Measurements from ENCODE around the gene FAM107B. TPM values are rescaled to one million over a fixed set of nuclear protein-coding genes. Genes with fewer than 3 reads are reported as not detected.
"Not testable (repeated sequence)": the region's sequence is repeated elsewhere in the genome, so short reads cannot be mapped to it uniquely, and the experiment has no call there.

FAM107B gene
- total RNA-seq, 1 experiment from 2014 or later = 12.6 TPM

DNA sequence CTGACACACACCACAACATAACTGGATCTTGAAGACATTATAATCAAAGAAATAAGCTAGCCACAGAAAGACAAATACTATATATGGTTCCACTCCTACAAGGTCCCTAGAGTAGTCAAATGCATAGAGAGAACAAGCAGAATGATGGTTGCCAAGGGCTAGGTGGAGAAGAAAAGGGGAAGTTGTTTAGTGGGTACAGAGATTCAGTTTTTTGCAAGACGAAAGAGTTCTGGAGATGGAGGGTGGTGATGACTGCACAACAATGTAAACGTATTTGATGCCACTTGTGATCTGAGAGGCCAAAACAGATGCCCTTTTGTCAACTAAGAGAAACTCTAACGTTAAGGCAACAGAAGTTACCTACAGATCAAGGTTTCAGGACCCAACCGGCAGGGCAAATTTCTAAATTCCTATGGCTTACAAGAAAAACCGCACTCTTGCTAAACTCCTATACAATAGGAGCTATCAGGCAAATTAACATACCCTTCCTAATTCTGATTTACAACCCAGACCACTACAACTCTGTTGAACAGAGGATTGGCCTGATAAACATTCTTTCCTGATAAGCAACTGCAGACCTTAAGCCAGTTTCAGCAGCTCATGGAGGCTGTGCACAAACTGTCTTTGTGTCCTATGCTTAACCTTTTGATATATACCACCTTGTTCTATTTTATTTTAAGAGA, 69.0 kb downstream of the FAM107B start:
- DNase-seq (ENCODE audit: low read depth, low spot score) = peak; percentile 56
- in situ Hi-C loops (cut with HindIII; ENCODE audit: low pct_unique_long_range_greater_than_20kb, low sequenced_read_pairs) = no loop called here

- in situ Hi-C loops (cut with HindIII; ENCODE audit: low pct_unique_long_range_greater_than_20kb, low sequenced_read_pairs) = no loop called here
These were observed 71.1 kb downstream of the FAM107B start for GRCh38 chr10:14703631-14704001.

DNA sequence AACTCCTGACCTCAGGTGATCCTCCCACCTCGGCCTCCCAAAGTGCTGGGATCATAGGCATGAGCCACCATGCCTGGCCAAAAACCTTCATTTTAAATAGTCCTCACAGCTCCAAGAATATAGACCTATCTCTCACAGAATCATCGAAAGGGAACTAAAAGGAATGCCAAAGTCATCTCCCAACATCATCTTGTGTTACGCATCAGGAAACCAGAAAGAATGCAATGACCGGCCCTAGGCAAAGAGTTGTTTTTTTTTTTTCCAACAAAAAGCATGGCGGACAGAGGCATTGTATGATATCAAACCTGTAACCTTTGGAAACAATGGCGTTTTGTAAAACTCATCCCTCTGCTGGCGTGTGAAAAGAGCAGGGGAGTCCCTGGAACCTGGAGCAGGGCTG, 73.2 kb downstream of the FAM107B start:
- peak; percentile 21 for DNase-seq (ENCODE audit: low read depth, low spot score)
- in situ Hi-C loops (cut with HindIII; ENCODE audit: low pct_unique_long_range_greater_than_20kb, low sequenced_read_pairs) = no loop called here

More at GRCh38 chr10:14703631-14704001, 71.1 kb downstream of the FAM107B start:
- no peak for DNase-seq (ENCODE audit: low read depth, low spot score)

DNA sequence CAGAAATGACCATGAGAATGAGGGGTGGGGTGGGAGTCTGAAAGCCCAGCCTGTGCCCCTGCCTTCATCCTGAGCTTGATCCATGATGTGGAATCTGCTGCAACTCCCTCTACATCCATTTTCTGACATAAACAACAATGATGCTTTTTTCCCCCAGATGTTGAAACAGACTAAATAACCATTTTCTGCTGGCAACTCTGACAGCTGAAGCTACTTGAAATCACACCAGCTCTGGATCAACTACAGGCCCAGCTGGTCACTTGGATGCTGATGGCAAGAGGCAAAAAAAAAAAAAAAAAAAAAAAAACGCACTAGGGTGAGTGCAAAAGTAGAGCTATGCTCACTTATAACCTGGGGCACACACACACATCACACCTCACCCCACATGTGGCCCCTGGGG, 74.2 kb downstream of the FAM107B start:
- in situ Hi-C loops (cut with HindIII; ENCODE audit: low pct_unique_long_range_greater_than_20kb, low sequenced_read_pairs) = no loop called here
- DNase-seq (ENCODE audit: low read depth, low spot score) = no peak

DNA sequence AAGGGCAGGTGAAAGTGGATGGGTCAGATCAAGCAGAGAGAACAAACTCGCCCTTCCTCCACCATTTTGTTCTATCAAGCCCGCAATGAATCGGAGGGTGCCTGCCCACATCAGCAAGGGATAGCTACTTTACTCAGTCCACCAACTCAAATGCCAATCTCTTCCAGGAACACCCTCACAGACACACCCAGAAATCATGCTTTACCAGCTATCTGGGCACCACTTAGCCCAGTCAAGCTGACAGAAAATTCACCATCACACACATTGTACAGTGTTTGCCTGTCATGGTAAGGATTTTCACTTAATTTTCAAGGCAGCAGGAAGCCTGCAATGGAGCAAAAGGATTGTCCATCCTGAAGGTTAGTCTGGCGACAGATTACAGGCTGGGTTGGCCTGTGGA, 75.2 kb downstream of the FAM107B start:
- no peak for DNase-seq (ENCODE audit: low read depth, low spot score)
- in situ Hi-C loops (cut with HindIII; ENCODE audit: low pct_unique_long_range_greater_than_20kb, low sequenced_read_pairs) = no loop called here

DNA sequence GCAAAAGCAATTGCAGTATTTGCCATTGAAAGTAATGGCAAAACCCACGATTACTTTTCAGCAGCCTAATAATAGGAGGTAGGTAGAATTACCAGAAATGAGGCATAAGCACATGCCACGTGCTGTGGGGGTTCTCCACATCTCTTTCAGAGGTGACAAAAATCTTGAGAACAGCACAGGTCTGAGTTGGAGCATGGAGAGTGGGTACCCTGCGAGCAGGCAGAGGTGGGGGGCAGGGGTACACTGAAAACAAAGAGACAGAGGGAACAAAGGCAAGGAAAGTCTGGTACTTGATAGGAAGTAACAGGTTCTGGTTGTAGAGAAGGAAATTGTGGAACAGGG, 75.9 kb downstream of the FAM107B start:
- DNase-seq (ENCODE audit: low read depth, low spot score) = no peak
- in situ Hi-C loops (cut with HindIII; ENCODE audit: low pct_unique_long_range_greater_than_20kb, low sequenced_read_pairs) = no loop called here

DNA sequence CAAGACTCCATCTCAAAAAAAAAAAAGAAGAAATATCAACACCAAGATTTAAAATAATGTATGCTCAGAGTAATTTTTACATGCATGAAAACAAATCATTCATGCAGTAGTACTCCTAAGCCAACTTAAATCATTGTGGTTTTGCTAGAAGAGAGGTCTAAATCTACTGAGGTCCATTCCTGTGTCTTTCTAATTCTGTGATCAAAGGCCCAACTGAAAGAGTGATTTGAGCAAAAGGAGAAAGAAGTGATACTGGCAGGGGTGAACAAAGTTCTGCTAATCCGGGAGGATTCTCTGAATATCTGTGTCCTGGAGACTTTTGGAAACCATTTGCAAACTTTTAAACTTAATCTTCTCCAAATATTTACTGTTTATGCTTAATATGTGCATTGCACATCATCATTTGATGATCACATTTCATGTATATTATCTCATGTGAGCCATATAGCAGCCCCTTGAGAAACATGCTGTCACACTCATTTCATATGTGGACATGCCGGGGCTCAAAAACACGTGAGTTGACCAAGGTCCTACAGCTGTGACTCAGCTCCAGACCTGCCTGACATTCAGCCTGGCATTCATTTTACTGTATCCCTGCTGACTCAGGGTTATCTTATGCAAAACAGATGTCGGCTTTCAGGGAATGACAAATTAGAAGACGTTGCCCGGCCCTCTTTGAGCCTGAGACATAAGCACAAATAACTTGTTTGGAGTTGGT, 76.4 kb downstream of the FAM107B start:
- DNase-seq (ENCODE audit: low read depth, low spot score) = no peak
- in situ Hi-C loops (cut with HindIII; ENCODE audit: low pct_unique_long_range_greater_than_20kb, low sequenced_read_pairs) = no loop called here

DNA sequence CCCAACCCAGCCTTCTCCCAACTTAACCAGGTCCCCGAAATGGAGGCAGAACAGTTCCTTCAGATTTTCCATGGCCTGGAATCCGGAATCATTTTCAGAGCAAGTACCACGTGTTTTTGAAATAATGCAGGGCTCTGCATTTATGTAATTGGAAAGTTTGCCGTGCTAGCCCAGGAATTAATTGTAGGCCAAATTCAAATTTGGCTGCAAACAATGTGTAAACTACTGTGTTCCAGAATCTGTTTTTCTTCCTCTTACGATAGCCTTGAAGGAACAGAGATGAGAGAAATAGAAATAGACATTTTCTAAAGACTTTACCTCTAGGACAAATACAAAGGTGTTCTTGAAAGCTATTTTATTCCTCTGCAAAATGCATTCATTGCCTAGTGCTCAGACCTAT, 77.4 kb downstream of the FAM107B start:
- in situ Hi-C loops (cut with HindIII; ENCODE audit: low pct_unique_long_range_greater_than_20kb, low sequenced_read_pairs) = no loop called here
- DNase-seq (ENCODE audit: low read depth, low spot score) = no peak

DNA sequence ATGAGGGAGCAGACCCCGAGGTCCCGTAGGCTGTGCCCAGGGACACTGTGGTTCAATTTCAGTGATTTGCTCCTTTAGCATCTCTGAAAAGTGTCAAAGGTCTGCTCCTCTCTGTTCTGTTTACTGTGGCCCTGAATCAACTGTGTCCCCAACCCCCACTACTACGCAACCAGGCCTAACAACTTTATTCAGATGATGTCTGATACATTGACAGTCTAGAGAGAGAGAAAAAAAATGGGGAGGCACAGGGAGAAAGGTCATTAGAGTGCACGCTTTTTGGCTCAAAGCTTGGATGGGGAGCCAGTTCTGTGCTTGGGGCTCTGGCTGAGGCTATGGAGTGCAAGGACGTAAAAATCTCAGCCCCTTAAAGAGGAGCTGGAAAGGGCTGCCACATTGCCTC, 77.9 kb downstream of the FAM107B start:
- in situ Hi-C loops (cut with HindIII; ENCODE audit: low pct_unique_long_range_greater_than_20kb, low sequenced_read_pairs) = no loop called here
- DNase-seq (ENCODE audit: low read depth, low spot score) = no peak

DNA sequence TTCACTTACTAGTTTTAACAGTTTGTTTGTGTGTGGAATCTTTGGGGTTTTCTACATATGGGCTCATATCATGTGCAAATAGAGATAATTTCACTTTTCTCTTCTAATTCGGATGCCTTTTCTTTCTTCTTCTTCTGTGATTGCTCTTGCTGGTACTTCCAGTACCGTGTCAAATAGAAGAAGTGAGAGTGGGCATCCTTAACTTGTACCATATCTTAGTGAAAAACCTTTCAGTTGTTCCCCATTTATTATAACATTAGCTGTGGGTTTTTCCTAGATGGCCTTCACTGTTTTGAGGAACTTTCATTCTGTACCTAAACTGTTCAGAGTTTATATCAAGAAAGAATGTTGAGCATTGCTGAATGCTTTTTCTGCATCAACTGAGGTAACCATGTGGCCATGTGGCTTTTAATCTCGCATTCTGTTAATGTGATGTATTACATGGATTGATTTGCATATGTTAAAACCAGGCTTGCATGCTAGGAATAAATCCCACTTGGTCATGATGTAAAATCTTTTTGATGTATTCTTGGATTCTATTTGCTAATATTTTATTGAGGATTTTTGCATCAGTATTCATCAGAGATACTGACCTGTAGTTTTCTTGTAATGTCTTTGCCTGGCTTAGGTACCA, 78.7 kb downstream of the FAM107B start:
- no peak for DNase-seq (ENCODE audit: low read depth, low spot score)
- in situ Hi-C loops (cut with HindIII; ENCODE audit: low pct_unique_long_range_greater_than_20kb, low sequenced_read_pairs) = no loop called here

GRCh38 chr10:14693891-14694290, 80.8 kb downstream of the FAM107B start:
- no peak for DNase-seq (ENCODE audit: low read depth, low spot score)
- in situ Hi-C loops (cut with HindIII; ENCODE audit: low pct_unique_long_range_greater_than_20kb, low sequenced_read_pairs) = no loop called here

DNA sequence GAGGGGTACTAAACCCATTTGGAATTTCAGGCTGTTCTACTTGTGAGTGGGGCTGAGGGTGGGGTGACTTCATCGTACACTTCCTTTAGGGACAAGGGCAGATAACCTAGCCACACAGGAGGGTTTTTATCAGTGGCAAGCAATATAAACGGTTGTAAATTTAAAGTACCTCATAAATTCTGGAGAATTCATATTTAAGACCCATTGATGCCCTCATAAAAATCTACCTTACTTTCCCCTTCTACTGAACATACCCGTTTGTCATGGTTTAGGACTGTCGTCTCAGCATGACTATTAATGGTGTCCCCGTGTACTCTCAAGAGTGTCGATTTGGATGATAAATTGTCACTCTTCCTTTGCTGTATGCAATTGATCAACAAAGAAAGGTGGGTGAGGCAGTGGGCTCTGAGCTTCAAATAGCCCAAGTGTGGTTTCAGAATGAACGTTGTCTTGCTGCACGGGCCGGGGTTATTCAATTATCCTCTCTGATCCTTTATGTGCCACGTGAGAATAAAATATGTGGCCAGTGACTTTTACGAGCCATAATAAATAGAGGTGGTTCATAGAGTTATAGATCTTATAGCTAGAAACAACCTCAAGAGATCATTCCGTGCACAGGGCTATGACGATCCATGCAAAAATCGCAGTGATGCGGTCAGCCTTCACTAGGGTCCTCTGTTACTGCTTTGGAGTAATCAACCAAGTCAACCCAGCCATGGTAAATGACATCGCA, 82.2 kb downstream of the FAM107B start:
- DNase-seq (ENCODE audit: low read depth, low spot score) = no peak
- in situ Hi-C loops (cut with HindIII; ENCODE audit: low pct_unique_long_range_greater_than_20kb, low sequenced_read_pairs) = no loop called here

DNA sequence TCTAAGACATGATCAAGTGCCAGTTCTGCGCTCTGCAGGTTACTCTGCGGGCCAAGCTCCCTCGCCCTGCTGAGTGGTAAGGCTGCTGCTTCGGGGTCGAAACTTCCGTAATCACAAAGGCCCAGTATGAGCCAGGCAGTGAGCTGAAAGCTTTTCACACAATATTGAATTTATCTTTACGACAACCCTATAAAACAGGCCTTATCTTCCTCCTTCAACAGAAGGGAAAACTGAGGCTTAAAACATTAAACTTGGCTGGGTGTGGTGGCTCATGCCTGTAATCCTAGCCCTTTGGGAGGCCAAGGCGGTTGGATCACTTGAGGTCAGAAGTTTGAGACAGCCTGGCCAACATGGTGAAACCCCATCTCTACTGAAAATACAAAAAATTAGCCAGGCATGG, 83.3 kb downstream of the FAM107B start:
- no peak for DNase-seq (ENCODE audit: low read depth, low spot score)
- in situ Hi-C loops (cut with HindIII; ENCODE audit: low pct_unique_long_range_greater_than_20kb, low sequenced_read_pairs) = no loop called here

- no peak for DNase-seq (ENCODE audit: low read depth, low spot score)
These were observed 86.1 kb downstream of the FAM107B start for GRCh38 chr10:14688606-14689005.

GRCh38 chr10:14688189-14688588, 86.5 kb downstream of the FAM107B start:
- DNase-seq (ENCODE audit: low read depth, low spot score); in situ Hi-C loops (cut with HindIII; ENCODE audit: low pct_unique_long_range_greater_than_20kb, low sequenced_read_pairs): not testable (repeated sequence)

More at GRCh38 chr10:14688606-14689005, 86.1 kb downstream of the FAM107B start:
- in situ Hi-C loops (cut with HindIII; ENCODE audit: low pct_unique_long_range_greater_than_20kb, low sequenced_read_pairs) = no loop called here

DNA sequence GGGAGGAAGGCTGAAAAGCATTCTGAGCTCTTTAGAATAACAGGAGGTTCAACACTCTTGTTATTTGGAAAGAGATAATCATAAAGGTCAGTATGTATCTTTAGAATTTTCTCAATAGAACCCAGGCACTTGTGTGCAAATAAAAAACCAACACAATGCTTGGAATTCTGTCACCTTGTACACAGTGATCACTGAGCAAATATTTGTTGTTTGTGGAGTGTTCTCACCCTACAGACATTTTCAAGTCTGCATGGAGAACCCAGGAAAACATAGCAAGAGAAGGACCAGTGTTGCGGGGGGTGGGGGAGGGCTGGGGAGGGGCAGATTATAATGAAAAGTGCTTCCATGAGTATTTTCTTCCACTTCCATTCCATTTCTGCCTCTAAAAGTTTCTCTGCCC, 87.4 kb downstream of the FAM107B start:
- in situ Hi-C loops (cut with HindIII; ENCODE audit: low pct_unique_long_range_greater_than_20kb, low sequenced_read_pairs) = no loop called here

GRCh38 chr10:14686356-14686755, 88.3 kb downstream of the FAM107B start:
- in situ Hi-C loops (cut with HindIII; ENCODE audit: low pct_unique_long_range_greater_than_20kb, low sequenced_read_pairs) = no loop called here
- peak; percentile 18 for DNase-seq (ENCODE audit: low read depth, low spot score)

More for the DNA sequence above, 87.4 kb downstream of the FAM107B start:
- DNase-seq (ENCODE audit: low read depth, low spot score) = no peak

DNA sequence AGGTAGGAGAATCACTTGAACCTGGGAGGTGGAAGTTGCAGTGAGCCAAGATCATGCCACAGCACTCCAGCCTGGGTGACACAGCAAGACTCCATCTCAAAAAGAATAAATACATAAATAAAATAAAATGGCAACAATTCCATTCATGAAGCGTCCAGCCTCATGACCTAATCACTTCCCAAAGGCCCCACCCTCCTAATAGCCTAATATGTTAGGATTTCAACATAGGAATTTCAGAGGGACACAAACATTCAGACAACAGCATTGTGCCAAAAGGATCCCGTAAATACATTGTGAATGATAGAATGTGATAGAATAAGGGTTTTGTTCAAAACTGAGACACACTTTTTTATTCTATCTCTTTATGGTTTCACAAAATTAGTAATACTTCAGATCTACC, 90.3 kb downstream of the FAM107B start:
- in situ Hi-C loops (cut with HindIII; ENCODE audit: low pct_unique_long_range_greater_than_20kb, low sequenced_read_pairs) = no loop called here
- DNase-seq (ENCODE audit: low read depth, low spot score) = no peak

All from SK-MEL-5 (cell line).